Stomach (tissue), 4 donors: ENCODE results near the gene MYO1B.

Source experiments
- POLR2A ChIP-seq, 4 donors: fragments of 450-650 bp; IDR thresholded peaks; one replicate each; pipeline ENCODE4 v1.6.1; 2016; ENCODE audit warnings: antibody characterized with exemption in 4 of 4, control low read depth in 2 of 4, mild to moderate bottlenecking in 1 of 4, moderate library complexity in 1 of 4
- TF ChIP-seq, protein P1 (sequence below), 7 experiments: fragments of 450-650 bp in 4 of 7; fragments of 200-600 bp in 3 of 7; sonication (generic) in 3 of 7; IDR thresholded peaks; one replicate each; pipeline ENCODE4 v1.5.1; 2016 to 2019; ENCODE audit warnings: antibody characterized with exemption in 7 of 7, control low read depth in 2 of 7, mild to moderate bottlenecking in 1 of 7

DNA sequence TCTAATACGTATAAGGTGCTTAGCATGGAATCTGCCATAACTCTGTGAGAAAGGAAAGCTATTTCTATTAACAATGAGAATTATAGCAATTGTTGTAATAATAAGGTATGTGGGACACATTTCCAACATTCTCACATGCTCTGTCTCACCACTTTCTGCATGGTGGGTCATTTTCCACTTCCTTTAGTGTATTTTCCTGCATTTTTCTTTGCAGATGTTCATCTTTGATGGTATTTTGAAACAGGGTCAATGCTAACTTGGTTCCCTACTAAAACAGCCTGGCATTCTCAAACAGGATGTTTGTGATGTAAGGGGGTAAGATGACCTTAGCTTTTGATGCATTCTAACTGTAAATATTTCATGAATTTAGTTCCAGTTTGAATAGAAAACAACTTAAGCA, 54.7 kb downstream of the MYO1B start:
- TF ChIP-seq, protein P1, sequence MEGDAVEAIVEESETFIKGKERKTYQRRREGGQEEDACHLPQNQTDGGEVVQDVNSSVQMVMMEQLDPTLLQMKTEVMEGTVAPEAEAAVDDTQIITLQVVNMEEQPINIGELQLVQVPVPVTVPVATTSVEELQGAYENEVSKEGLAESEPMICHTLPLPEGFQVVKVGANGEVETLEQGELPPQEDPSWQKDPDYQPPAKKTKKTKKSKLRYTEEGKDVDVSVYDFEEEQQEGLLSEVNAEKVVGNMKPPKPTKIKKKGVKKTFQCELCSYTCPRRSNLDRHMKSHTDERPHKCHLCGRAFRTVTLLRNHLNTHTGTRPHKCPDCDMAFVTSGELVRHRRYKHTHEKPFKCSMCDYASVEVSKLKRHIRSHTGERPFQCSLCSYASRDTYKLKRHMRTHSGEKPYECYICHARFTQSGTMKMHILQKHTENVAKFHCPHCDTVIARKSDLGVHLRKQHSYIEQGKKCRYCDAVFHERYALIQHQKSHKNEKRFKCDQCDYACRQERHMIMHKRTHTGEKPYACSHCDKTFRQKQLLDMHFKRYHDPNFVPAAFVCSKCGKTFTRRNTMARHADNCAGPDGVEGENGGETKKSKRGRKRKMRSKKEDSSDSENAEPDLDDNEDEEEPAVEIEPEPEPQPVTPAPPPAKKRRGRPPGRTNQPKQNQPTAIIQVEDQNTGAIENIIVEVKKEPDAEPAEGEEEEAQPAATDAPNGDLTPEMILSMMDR (IDR thresholded peaks at IDR 0.05), result no peak
- no peak for TF ChIP-seq POLR2A (IDR thresholded peaks at IDR 0.05)
